Measurements from ENCODE around the gene NRXN3.

DNA sequence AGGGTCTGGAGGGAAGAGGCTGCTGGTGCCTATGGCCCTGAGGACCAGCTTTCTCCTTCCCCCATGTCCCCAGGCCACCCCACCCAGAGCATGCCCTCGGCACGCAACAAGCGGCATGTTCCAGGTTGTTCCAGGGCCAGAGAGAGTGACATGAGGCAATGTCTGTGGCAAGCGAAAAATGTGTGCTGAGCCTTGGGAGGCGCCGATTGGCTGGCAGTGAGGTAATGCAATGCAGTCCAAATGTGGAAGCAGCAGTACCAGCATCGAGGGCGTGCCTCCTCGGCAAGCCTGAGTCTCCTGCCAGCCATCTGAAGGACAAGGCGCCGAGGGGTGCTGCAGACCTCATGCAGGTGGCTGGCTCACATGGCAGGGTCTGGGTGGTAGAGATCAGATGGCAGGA, 423.8 kb downstream of the NRXN3 start:
- TF ChIP-seq EZH2 (IDR thresholded peaks at IDR 0.05; ENCODE audit: low read depth), result no peak
- TF ChIP-seq, protein P1, sequence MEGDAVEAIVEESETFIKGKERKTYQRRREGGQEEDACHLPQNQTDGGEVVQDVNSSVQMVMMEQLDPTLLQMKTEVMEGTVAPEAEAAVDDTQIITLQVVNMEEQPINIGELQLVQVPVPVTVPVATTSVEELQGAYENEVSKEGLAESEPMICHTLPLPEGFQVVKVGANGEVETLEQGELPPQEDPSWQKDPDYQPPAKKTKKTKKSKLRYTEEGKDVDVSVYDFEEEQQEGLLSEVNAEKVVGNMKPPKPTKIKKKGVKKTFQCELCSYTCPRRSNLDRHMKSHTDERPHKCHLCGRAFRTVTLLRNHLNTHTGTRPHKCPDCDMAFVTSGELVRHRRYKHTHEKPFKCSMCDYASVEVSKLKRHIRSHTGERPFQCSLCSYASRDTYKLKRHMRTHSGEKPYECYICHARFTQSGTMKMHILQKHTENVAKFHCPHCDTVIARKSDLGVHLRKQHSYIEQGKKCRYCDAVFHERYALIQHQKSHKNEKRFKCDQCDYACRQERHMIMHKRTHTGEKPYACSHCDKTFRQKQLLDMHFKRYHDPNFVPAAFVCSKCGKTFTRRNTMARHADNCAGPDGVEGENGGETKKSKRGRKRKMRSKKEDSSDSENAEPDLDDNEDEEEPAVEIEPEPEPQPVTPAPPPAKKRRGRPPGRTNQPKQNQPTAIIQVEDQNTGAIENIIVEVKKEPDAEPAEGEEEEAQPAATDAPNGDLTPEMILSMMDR (conservative IDR thresholded peaks at IDR 0.05), result no peak

Measured in PC-9 (cell line).